Stimulated activated naive CD4-positive, alpha-beta T cell (primary cell): ENCODE measurements around the gene GPR158.

Experiments
- DNase-seq, 6 experiments: peaks; one replicate each; lab custom pipeline; 2025; lab: John Stamatoyannopoulos, UW

Gene GPR158

GRCh38 chr10:25578061-25578460 is 403.3 kb downstream of the GPR158 start:
- no peak for DNase-seq

GRCh38 chr10:25582961-25583360 is 408.2 kb downstream of the GPR158 start:
- no peak for DNase-seq

DNA sequence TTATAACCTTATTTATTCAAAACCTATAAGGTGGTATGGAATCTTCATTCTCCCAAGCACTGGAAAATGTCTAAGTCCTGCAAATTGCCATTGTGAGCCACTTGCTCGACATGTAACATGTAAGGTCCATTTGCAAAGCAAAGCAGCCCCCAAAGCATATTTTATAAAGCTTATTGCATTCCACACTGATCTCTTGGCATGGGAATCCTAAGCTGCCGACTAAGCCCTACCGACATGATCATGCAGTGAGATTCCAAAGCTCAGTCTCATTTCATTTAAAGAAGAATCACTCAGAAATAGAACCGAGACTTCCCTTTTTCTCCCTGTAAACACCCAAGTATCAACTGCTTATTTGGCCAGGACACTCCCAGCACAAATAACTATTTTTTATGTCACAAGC is 425.9 kb downstream of the GPR158 start:
- DNase-seq: no peak

DNA sequence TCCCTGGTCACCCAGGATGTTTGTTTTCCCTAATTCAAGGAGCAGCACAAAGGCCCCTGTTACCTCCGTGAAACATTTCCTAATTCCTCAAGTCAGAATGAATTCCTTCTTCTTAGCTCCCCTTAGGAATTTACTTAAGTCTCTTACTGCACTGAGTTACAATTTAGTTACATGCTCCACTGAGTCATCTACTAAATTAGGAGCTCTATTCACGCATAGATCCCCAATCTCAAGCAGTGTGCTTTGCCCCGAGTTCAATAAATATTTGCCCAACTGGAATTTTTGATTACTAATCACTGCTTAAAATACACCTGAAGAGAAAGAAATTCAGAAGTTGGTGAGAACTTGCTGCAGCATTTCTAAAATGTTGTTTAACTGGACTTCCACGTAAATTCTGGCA is 429.8 kb downstream of the GPR158 start:
- DNase-seq: no peak

GRCh38 chr10:25614652-25615051 is 439.9 kb downstream of the GPR158 start:
- DNase-seq: no peak

DNA sequence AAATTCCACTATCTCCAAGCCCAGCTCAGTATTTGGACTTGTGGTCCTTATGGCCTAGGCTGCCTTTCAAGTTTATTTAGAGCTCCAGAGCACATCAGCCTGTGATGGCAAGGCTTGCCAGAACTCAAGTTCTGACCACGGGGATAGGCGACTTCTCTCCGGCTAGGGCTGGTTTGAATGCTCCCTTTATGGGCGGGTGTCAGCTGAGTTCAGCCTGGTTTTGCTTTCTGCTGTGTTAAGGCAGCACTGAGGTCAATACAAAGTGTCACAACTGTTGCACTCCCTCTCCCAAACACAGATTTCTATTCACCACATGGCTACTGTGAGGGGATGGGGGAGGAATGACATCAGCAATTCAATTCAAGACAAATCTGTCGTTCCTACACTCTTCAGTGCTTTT is 441.1 kb downstream of the GPR158 start:
- no peak for DNase-seq

- no peak for DNase-seq
Observed at GRCh38 chr10:25616903-25617592, 442.2 kb downstream of the GPR158 start.

DNA sequence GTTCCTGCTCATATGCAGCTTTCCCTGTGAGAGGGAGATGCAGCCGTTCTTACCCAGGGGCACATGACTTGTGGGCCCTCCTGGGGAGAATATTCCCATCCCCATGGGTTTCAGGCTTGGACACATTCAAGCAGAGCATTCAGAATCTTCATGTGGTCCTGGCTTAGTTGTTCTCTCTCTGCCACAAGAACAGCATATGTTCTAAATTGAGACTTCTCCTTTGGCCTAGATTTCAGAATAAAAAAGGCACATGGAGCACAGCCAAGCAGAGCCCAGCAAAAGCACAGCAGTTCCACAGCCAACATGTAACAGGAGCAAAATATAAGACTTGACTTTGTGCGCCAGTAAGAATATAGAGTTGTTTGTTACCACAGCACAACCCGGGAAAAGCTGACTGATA is 452.8 kb downstream of the GPR158 start:
- no peak for DNase-seq

DNA sequence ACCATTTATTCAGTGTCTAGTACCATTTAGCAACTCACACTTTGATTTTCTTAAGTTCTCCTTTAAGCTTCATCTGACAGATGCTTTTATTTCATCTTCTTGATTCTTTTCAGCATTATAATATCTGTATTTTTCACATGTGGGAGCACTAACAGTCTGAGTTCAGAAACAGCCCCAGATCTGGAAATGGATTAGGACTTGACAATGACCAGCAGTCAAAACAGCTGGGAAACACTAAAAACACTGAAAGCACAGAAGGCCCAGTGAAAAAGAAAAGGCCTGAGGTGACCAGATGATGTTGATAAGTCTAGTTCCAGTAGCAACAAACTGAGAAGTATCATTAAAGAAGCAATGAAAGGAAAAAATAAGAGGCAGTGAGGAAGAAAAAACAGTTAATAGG is 454.5 kb downstream of the GPR158 start:
- no peak for DNase-seq

DNA sequence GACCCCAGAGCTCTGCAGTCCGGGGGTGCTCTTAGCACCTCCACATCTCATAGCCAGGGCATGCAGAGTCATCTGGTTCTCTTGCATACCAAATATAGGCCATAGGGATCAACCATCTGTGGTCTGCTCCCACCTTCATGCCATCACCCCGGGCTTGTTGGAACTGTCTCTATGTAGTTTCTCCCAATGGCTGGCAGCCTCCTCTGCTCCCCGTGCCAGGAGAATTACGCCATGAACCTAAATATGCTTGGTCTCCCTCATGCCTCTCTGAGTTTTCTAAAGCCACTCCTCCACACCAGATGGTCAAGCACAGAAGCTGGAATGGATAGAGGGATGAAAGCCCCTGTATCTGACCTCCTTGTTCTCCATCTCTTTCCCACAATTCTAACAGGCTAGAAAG is 456.7 kb downstream of the GPR158 start:
- DNase-seq: no peak

- no peak for DNase-seq
Observed at GRCh38 chr10:25632802-25633201, 458.0 kb downstream of the GPR158 start.

DNA sequence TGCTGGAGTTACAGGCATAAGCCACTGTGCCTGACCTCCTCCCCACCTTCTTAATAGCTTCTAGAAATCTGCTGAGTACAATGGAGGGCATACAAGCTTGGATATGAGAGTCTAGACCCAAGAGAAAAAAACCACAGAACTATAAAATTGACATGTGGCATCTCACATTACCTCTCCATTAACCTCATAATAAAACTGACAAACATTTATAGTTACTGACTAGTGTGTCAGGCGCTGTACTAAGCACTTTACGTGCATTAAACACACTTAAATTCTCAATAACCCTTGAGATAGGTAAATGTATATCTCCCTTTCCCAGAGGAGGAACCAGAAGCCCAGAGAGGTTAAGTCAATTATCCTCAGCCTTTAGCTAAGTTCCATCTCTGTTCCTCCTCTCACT is 458.7 kb downstream of the GPR158 start:
- no peak for DNase-seq

DNA sequence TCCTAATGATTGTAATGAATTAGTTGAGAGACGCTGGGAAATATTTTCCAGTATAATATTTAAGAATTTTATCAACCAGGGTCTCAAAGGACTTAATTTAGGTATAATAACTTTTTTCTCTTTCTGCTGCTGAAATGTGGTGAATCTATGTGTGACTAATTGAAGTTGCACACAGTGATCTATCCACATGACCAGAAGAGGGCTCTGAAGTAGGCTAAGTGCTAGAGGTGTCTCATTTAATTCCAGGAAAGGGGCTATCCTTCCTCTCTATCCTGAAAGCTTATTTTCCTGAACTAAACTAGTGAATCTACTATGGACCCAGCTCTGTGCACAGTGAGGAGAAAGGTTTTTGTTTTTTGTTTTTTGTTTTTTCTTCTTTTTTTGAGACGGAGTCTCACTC is 464.8 kb downstream of the GPR158 start:
- DNase-seq: no peak

- DNase-seq: no peak
Observed at GRCh38 chr10:25641595-25641994, 466.8 kb downstream of the GPR158 start.

DNA sequence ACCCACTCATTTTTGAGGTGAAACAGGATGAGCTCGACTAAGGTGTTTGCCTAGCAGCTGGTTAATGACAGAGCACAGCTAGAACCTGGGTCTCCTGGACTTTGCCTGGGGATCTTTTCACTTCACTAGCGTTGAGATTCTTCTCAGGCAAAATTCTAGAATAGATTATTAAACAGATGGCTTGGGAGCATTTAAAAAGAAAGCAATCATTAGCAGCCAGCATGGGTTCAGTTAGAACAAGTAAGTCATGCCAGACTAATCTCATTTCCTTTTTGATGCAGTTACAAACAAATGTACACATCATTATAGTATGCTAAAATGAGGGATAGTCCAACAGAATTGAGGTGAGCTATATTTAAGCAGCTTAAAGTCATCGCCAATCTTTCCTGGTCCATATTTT is 467.9 kb downstream of the GPR158 start:
- DNase-seq: no peak

DNA sequence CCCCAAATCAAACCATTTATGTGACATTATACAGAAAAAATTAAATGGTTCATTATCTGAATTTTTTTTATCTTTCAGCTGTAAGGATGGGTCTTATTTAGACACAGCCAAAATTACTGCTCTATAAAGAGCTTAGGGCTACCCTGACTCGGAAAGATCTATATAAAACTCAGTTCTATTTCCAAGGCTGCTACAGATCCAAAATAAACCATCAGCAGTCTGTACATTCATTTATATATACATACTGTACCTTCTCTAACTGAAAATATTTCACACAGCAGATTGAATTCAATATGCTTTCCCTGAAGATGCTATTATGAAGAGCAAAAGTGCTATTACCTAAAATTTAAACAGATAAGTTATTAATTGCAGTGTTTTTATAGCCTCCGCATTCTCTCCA is 471.6 kb downstream of the GPR158 start:
- DNase-seq: no peak

DNA sequence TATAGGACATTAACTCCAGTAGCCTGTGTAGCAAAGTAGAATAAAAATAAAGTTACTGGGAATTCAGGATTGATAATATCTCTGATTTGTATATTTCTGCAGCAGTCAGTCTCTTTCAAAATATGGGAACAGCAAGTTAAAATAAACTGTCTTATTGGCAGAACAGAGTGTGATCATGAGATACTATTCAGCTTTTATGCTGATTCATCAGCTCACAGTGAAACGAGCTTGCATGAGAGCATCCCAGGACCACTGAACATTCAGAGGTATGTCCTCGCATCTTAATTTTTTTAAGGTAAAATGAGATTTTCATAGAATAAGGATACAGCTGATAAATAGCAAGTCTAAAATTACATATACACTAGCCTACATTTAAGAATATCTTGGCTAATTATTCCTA is 476.7 kb downstream of the GPR158 start:
- DNase-seq: no peak
